GM18508 (cell line): ENCODE measurements around the gene MPV17L2.

Source experiments
- ATAC-seq: cut with Tn5 transposase; IDR thresholded peaks from one replicate; pipeline ENCODE4 v1.9.1; 2021; ENCODE audit warnings: moderate number of reproducible peaks; ENCODE audit not compliant: insufficient read depth, unreplicated experiment

The MPV17L2 gene

DNA sequence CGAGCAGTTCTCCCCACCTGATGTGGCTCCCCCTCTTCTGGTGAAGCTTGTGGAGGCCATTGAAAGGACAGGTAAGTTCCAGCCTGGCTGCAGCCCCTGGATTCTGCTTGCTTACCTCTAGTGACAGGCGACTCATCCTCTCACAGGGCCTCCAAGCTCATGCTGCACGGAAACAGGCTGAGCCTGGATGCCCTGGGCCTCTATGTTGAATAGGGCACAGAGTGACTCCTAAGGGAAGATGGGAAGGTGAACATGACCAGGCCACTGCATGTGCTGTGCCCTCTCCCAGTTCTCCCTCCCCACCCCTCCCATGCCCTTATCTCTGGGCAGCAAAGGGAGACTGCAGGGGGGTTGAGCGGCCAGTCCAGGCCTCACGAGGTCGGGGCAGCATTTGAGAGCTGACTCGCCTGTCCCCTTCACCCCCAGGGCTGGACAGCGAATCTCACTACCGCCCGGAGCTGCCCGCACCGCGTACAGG, 32.5 kb upstream of the MPV17L2 start:
- no peak for ATAC-seq

DNA sequence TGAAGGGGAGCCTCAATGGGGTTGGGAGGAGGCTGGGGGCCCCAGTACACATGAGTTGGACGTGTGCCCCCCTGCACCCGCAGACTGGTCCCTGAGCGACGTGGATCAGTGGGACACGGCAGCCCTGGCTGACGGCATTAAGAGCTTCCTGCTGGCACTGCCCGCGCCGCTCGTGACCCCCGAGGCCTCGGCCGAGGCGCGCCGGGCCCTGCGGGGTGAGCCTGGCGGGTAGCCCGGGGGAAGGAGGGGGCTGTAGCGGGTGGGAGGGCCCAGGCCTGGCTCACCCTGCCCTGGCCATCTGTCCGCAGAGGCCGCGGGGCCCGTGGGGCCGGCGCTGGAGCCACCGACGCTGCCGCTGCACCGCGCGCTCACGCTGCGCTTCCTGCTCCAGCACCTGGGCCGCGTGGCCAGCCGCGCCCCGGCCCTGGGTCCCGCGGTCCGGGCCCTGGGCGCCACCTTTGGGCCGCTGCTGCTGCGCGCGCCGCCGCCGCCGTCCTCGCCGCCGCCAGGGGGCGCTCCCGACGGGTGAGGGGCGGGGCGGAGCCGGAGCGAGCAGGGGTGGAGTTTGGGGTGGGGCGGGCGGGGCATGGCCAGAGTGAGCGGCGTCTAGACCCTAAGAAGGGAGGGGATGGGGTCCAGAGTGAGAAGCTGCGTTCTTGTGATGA, 31.9 kb upstream of the MPV17L2 start:
- no peak for ATAC-seq

DNA sequence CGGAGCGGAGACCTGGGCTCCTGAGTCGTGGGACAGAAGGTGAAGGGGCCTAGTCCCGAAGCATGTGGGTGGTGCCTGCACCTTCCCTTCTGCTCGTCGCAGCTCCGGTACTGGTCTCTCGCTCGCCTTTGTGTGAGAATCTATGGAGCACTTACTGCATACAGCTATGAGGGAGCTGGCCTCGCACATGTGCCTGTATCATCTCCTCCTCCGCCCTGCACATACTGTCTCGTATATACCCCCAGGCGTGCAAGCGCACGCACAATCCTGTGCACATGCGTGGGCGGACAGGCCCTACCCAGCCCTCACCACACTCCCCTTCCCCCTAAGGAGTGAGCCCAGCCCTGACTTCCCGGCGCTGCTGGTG, 31.4 kb upstream of the MPV17L2 start:
- ATAC-seq = no peak

DNA sequence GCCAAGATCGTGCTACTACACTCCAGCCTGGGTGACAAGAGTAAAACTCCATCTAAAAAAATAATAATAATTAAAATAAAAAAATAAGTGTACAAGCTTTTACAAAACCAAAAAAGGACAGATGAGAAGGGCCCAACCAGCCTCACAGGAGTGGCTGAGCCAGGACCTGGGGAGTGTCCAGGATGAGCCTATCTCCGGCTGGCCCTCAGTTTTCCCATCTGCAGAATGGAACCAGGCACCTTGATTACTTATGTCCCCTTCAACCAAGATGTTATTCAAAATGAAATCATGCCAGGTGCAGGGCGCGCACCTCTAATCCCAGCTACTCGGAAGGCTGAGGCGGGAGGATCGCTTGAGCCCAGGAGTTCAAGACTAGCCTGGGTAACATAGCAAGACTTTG, 28.9 kb upstream of the MPV17L2 start:
- ATAC-seq = no peak

DNA sequence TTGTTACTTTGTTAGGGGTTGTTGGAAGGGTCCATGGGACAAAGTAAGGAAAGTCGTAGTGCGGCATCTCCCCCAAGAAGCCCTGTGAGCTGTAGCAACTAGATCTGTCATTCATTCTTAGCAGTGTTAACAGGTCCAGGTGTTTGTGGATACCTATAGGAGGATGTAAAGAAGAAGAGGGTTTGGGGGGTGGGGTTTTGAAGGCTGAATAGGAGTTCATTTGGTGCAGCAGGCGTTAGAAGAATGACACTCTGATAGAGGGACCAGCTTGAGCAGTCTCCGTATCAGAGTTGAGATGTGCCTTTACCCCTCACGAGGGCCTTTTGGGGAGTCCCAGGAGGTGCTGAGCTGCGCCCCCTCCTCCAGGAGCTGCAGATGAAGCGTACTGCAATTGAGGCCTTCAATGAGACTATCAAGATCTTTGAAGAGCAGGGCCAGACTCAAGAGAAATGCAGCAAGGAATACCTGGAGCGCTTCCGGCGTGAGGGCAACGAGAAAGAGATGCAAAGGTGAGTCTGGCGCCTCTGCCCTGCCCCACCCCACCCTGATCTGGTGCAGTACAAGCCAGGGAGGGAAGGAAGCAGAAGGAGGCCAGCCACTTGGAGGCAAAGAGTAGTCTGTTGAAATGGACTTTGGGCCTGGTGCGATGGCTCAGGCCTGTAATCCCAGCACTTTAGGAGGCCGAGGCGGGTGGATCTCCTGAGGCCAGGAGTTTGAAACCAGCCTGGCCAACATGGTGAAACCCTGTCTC, 27.0 kb upstream of the MPV17L2 start:
- ATAC-seq = no peak

DNA sequence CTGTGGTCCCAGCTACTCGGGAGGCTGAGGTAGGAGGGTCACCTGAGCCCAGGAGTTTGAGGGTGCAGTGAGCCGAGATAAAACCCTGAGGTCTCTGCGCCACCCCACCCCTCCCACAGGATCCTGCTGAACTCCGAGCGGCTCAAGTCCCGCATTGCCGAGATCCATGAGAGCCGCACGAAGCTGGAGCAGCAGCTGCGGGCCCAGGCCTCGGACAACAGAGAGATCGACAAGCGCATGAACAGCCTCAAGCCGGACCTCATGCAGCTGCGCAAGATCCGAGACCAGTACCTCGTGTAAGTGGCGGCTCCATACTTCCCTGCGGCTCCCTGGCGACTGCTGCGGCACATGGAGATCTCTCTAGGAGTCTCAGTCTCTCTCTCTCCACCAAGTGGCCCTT, 26.0 kb upstream of the MPV17L2 start:
- ATAC-seq = no peak

DNA sequence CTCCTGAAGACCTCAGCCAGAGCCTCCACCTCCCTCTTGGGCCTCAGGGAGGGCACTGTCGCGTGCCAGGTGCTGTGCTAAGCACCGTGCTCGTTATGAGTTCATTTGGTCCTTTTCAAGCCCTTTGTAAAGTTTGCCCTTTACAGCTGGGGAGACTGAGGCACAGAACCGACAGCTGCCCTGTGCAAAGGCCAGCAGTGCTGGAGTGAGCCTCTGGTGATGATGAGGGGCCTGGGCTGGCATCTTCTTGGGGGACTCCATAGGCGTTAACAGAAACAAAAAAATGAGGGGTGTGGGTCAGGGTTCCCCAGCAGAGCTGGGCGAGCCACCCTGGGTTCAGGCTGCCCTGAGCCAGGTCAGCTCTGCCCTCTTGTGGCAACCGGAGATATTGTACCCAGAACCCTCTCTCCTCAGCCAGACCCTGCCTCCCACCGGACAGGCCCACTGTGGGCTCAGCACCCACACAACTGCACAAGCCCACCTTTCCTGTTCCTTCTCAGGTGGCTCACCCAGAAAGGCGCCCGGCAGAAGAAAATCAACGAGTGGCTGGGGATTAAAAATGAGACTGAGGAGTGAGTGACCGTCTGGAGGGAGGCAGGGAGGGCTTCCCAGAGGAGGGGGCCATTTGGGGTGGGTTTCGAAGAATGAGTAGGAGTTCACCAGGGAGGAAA, 24.9 kb upstream of the MPV17L2 start:
- ATAC-seq = no peak

DNA sequence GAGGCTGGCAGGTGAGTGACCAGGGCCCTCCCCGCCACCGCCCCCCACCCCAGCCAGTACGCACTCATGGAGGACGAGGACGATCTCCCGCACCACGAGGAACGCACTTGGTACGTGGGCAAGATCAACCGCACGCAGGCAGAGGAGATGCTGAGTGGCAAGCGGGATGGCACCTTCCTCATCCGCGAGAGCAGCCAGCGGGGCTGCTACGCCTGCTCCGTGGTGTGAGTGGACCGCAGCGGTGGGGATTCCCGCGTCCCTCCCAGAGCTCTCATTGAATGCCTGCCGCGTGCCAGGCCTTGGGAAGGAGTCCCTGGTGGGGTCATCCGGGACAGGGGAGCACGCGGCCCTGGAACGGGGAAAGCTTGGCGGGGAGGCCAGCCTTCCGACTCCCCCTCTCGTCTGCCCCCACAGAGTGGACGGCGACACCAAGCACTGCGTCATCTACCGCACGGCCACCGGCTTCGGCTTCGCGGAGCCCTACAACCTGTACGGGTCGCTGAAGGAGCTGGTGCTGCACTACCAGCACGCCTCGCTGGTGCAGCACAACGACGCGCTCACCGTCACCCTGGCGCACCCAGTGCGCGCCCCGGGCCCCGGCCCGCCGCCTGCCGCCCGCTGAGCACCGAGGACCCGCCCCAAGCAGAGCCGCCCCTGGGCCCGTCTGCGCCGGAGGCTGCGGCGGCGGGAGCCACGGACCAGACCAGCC, 24.2 kb upstream of the MPV17L2 start:
- no peak for ATAC-seq

DNA sequence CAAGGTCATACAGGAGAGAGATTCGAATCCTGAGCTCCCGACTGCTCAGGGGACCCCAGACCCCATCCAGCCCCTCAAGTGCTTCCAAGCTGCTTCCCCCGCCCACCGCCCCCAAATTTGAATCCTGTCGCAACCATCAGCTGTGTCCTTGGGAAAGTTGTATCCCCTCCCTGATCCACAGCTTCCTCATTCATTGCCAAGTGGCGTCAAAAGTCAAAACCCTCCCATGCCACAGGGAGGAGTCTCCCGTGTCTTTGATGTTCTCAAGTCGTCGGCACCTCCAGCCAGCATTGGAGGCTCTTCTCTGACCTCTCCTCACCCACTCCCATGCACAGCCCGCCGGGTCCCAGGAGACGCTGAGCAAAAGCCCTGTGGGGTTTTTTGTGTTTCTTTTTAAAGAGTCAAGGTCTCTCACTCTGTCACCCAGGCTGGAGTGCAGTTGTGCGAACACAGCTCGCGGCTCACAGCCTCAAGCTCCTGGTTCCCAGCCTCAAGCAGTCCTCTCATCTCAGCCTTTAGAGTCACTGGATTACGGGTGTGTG, 22.2 kb upstream of the MPV17L2 start:
- no peak for ATAC-seq

DNA sequence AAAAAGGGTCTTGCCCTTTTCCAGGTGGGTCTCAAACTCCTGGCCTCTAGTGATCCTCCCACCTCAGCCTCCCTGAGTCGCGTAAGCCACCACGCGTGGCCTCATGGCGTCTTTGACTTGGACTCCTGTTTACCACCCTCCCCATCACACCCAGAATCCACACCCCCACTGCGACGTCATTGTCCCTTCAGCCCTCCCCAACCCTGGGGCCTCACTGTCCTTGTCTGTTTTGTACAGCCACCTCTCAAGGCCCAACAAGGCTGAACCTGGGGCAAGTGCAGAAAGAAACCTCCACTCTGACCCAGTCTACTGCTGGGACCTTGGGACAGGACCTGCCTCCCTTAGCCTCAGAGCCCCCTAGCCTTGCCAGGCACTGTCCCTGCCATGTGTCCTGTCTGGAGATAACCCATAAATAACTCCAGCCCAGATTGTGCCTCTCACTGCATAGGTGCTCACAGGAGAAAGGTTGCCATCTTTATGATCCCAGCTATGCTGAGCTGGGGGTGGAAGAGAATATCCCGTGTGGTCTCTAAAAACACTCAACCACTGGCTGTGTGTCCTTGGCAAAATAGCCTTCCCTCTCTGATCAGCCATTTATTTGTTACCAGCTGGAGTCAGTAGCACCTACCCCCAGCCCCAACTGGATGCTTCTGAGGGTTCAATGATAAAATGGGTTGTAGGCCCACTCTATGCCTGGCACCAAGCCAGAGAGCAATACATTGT, 21.3 kb upstream of the MPV17L2 start:
- no peak for ATAC-seq

DNA sequence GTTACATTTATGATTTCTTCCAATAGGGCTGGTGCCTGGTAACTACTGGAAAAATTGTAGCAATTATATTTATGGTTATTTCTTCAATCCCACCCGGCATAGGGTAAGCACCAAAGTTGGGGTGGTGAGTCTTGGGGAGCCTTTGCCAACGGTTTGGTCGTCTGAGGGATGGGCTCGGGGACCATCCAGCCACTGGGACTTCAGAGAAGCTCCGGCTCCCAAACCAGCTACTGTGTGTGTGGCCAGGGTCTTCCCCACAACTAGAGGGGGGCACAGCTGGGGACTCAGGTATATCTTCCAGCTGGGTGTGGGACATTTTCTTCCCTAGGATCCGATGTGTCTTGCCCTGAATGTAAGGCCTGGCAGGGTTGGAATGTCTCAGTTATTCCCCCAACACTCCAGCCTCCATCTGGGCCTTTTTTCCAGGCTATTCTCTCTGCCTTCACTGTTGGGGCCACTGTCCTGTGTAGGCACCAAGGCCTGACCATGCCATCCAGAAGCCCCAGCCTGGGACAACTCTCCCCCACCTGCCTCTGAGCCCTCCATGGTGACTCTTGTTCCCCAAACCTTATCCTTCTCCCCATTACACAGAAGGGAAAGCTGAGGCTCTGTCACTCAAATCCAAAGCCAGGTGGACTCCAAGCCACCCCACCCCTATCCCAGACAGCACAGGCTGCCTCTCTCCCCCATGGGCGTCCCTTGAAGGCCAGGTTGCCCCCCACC, 20.5 kb upstream of the MPV17L2 start:
- no peak for ATAC-seq

DNA sequence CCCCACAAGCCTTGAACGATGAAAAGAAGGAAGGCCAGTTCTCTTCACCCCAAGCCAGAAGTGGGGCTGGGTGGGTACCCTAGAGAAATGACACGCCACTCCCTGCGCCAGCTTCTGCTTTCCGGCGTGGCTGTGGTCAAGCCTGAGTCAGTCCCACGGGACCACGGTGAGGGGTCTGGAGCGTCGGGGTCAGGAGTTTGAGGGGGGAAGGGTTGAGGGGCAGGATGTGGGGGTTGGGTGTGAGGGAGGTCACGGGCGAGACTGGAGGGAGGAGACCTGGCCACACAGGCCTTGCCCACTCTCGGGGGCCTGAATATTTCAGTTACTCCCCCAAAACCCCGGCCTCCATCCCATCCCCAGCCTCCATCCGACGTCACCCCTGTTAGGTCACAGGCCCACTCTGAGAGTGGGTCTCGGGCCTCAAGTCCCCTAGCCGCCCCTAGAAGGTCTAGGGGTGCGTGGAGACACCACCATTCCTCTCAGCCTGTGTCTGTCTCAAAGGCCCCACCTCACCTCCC, 19.9 kb upstream of the MPV17L2 start:
- ATAC-seq = no peak

DNA sequence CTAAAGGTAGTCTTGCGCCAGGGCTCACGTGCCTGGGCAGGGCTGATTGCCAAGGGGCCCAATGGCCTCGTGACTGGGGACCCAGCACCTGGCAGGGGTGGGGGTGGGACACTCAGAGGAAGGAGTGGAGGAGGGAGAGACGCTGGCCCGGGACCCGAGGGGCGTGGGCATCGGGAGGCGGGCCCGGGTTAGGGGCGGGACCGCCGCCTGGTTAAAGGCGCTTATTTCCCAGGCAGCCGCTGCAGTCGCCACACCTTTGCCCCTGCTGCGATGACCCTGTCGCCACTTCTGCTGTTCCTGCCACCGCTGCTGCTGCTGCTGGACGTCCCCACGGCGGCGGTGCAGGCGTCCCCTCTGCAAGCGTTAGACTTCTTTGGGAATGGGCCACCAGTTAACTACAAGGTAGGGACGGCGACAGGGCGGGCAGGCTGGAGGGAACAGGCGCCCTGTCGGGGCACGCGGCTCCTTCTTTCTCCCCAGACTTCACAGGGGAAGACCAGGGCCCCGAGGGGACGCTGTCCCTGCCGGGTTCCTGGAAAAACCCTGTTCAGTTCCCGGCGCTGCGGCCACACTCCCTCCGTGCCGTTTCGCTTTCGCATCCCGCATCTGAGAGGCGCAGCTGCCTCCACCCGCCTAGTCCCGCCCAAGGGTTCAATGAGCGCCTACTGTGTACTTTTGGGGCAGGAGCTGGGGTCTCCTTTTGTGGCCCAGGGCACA, 19.3 kb upstream of the MPV17L2 start, which contains the start of gene IFI30:
Gene IFI30 (plus strand): TSS at position 242 of the 717 bp plus-strand sequence. CDS start 29 bp downstream, at position 271.
- no peak for ATAC-seq

DNA sequence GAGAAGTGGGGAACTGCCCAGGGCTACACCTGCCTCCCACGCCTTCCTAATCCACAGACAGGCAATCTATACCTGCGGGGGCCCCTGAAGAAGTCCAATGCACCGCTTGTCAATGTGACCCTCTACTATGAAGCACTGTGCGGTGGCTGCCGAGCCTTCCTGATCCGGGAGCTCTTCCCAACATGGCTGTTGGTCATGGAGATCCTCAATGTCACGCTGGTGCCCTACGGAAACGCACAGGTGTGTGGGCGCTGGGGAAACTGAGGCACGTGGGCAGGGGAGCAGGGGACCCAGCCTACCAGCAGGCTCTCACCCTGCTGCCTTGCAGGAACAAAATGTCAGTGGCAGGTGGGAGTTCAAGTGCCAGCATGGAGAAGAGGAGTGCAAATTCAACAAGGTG, 18.0 kb upstream of the MPV17L2 start:
- ATAC-seq = no peak

DNA sequence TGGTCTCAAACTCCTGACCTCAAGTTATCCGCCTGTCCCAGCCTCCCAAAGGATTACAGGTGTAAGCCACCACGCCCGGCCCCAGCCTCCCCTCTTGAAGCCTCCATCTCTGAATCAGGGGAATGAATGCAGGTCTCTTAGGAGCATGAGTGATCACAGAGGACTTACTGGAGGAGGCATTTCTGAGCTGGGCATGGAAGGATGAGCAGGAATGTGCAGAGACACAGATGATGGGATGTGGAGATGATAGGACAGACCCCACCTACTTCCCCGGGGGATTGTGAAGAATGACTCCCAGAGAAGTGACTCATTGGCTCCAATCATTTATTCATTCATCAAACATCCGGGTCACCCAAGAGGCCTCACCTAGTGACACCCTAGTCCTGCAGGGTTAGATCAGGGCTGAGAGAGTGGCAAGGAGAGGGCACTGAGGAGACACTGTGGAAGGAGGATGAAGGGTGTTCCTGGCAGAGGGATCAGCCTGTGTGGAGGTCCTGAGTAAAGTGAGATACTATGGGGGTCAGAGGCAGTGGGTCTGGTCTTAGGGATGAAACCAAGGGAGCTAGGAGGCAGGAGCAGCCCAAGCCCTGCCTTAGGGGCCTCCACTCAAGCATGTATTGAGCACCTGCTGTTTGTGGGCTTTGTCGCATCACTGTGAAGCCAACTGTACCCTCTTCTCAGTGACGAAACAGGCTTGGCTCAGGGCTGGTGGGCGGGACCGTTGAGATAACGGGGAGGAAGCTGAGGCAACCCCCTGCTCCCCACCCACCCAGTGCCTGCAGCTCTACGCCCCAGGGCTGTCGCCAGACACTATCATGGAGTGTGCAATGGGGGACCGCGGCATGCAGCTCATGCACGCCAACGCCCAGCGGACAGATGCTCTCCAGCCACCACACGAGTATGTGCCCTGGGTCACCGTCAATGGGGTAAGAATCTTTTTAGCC, 16.4 kb upstream of the MPV17L2 start:
- no peak for ATAC-seq

DNA sequence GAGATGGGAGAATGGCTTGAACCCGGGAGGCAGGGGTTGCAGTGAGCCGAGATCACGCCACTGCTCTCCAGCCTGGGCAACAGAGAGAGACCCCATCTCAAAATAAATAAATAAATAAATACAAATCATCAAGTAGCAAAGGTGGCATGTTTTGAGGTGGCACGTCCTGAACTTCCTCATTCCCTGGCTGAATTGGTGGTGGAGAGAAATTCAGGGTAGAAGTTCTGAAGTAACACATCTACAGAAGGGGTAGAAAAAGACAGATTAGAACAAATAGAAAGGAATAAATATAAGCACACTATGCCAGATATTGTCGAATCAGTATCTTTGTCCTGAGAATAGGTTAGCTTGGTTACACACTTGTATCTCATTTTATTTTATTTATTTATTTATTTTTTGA, 13.1 kb upstream of the MPV17L2 start:
- ATAC-seq = no peak

DNA sequence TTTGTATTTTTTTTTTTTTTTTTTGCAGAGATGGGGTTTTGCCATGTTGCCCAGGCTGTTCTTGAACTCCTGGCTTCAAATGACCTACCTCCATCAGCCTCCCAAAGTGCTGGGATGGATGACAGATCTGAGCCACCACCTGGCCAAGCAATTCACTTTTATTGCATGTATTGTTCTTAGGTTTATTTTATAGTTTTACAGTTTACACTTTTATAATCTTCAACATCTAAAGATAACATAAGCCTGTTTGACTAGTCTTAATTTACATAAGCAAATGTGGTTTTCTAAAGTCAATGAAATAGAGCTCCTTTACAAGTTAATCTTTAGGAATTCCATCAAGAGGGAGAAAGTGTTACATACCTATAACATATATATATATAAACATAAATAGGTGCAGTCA, 9.5 kb upstream of the MPV17L2 start:
- ATAC-seq = no peak
